ENCODE data around the gene L3MBTL4.
"Not testable (repeated sequence)": the region's sequence is repeated elsewhere in the genome, so short reads cannot be mapped to it uniquely, and the experiment has no call there.

The L3MBTL4 gene

DNA sequence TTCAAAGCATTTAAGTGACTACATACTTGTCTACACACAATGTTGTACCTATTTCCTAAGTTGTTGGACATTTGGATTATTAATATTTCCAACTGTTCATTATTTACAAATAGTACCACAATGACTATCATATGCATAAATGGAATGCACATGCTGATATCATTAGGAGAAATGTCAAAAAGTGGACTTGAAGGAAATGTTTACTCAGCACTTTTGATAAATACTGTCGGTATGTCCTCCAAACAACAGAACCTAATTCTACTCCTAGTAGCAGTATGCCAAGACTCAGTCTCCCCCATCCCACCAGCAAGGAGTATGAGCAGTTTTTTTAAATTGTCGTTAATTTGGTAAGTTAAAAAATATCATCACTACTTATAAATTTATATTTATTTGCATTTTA is 116.8 kb downstream of the L3MBTL4 start:
- no peak for DNase-seq

DNA sequence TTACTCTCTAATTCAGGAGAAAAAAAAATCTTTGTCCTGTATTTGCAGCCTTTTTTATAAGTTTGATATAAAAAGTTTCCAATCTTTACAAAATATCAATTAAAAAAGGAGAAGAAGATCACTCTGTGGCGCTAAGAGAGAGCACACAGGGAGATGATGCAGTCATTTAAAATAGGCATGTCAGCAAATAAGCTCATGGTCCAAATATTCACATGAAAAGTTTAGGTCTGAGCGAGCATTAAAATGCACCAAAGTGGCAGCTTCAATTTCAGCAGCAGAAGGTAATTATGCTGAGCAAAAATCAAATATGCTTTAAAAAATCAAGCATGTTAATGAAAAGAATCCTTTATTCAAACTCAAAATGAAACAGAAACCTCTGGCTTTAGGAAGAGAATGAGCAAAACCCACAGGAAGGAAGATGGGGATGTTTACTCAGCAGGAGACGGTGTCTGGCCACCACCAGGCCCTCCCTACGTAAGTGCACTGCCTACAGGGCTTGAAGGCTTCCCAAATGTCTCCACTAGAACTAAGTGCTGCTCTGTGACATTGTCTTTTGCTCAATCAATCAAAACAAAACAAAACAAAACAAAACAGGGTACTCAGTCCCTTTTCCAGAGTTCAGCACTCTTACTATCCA is 120.4 kb downstream of the L3MBTL4 start:
- no peak for DNase-seq

DNA sequence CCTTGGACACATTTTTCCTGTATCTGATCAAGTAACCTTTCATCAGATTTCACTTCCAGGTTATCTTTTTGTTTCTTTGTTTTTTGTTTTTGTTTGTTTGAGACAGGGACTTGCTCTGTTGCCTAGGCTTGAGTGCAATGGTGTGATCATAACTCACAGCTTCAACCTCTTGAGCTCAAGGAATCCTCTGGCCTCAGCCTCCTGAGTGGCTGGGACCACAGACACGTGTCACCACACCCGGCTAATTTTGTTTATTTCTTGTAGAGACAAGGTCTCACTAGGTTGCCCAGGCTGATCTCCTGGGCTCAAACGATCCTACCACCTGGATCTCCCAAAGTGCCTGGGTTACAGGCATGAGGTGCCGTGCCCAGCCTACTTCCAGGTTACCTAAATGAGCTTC is 124.9 kb downstream of the L3MBTL4 start:
- no peak for DNase-seq

DNA sequence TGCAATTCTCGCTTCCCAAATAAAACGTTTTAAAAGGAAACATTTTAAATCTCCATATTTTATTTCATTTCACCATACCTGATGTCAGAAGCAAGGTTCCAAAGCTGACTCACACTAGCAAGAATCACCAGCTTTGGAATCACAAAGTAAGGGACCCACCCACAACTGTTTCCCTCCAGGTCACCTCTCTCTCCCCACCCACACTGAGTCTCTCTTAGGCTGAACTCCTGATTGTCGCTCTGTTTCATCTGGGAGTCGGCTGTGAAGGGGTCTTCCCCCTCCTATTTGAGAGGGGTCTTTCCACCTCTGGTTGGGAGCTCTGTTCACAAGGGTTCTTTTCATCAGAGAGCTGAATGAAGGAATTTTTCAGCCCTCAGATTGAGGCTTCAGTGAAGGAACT is 128.1 kb downstream of the L3MBTL4 start:
- DNase-seq = no peak

DNA sequence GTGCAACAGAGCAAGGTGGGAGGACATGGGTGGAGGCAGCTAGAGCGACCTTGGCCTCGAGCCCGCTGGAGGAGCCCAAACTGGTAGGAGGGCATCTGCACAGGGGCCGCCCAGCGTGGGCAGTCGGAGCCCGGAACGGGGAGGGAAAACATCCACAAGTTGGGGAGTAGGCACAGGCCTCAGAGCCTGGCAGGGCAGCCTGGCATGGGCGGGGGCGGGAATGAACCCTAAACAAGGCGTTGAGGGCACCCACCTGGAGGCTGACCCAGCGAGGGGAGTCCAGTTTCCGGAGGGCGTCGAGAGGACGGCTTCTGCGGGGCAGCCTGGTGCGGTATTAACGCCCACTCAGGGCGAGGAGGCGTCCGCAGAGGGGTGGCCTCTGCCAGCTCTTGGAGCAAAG is 129.9 kb downstream of the L3MBTL4 start:
- DNase-seq = no peak

DNA sequence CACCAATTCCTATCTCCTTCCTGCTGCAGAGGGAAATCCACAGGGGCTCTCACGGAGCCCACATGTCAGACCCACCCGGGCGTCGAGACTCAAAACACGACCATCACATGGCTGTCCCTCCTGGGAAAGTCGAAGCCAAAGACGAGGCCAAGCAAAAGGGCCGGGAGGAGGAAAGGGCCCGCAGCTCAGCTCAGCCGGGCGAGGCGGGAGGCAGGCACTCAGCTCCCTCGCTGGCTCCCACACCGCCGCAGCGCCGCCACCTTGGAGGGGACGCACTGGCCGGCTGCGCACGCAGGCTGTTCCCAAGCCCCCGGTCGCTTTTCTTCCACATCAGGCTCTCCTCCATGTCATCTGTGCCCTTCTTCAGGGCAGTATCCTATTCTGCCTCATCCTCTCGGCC is 130.4 kb downstream of the L3MBTL4 start:
- no peak for DNase-seq

DNA sequence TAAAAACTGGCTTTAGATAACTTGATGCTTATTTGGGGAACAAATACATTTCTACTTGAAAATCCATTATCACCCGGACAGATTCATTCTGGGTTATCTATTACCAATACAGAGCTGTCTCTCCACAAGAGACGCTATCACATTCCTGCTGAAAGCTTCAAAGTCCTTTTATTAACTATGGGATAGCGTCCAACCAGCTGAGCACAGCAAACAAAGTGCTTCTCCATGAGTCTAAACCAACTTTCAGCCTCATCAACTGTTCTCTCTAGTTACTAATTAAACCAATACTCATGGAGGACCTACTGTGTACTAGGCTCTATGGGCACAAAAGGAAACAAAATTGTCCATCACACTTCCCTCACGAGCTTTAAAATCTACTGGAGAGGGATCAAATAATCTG is 132.8 kb downstream of the L3MBTL4 start:
- no peak for DNase-seq

DNA sequence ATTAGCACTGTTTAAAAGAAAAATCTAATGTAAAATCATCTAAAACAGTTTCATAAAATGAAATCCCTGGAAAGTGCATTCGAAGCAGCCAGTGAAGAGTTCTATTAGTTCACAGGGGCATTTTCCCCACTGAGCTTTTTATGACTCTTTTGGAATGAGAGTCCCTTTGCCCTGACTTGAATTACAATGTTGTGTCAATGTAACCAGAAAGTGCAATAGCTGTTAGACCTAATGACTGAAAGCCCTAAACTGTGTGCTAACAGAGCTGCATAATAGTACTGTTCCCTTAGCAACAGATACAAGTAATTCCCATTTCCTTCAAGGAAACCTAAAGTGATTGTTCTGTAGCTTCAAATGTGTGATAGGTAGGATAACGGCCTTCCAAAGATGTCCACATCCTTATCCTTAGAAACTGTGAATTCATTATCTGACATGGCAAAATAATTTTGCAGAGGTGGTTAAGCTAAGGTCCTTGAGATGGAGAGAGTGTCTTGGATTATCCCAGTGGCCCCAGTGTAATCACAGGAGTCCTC is 134.4 kb downstream of the L3MBTL4 start:
- no peak for DNase-seq

DNA sequence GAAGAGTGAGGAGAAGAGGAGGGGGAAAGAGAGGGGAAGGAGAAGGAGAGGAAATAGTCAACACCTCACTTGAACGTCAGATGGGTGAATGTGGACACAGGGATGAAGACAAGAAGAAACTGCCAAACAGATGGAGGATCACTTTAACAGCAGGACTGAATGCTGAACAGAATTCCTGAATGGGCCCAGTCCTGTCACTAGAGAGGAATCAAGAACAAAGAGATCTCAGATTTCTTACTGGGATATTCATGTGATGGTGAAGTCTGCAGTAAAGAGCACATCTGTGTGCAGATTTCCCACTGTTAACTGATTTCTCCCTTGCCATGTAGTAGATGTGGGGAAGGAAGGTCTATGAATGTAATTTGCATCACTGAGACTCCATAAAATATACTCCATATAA is 135.4 kb downstream of the L3MBTL4 start:
- DNase-seq = no peak

DNA sequence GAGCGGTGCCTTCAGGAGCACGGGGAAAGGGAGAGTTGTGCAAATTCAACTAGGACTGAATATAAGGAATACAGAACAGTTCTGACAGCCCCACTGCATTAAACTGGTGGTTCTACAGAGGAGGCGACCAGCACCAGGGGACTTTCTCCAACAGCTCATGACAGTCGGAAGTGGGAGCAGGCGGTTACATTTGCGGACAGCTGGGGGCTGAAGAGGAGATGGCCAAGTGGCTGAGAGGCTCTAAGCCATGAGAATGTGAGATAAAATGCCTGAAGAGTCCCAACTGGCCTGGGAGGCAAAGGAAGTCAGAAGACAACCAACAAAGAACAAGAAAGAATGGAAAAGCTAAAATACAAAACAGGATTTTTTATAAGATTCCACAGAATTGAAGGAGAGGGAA is 141.3 kb downstream of the L3MBTL4 start:
- no peak for DNase-seq

DNA sequence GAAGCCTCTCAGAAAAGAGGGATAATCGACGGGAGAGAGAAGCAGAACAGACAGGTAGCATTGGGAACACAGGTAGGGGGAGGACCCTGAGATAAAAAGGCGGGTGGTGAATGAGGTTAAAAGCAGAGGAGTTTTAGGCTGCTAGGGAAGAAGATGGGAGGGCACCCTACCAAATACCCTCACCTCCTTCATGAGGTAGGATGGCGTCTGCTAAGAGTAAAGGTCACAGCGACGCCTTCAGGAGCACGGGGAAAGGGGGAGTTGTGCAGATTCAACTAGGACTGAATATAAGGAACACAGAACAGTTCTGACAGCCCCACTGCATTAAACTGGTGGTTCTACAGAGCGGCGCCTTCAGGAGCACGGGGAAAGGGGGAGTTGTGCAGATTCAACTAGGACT is 142.6 kb downstream of the L3MBTL4 start:
- DNase-seq = not testable (repeated sequence)

DNA sequence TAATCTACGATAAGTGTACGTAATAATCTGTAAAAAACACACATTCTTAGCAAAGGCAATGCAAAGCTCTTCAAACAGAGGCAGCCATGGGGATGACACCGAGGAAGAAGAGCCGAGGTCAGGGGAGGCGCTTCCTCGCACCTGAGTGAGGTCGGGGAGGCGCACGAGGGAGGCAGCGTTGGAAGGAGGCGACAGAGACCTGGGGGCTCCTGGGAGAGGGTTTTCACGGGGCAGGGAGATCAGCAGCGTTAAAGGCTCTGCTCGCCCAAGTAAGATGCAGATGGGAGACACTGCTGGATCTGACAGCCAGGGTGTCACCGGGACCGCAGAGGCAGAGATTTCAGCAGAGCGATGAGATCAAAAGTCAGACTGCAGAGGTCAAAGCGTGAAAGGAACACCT is 143.1 kb downstream of the L3MBTL4 start:
- DNase-seq = no peak

DNA sequence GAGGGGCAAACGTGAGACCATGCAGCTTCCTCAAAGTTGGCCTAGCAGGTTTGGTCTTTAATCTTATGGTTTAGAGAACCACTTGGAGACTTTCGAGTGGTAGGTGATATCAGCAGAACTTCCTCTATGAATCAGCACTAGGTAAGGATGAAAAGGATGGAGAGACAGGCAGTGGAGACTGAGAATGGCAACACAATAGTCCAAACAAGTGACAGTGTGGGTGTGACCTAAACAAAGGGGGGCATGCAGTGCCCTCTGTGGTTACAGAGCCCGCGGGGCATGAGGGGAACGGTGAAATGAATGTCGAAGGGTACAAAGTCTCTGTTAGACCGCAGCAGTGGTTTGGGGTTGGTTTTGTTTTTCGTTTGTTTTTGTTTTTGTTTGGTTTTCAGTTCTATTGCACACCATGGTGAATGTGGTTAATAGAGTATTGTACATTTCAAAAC is 143.9 kb downstream of the L3MBTL4 start:
- no peak for DNase-seq

DNA sequence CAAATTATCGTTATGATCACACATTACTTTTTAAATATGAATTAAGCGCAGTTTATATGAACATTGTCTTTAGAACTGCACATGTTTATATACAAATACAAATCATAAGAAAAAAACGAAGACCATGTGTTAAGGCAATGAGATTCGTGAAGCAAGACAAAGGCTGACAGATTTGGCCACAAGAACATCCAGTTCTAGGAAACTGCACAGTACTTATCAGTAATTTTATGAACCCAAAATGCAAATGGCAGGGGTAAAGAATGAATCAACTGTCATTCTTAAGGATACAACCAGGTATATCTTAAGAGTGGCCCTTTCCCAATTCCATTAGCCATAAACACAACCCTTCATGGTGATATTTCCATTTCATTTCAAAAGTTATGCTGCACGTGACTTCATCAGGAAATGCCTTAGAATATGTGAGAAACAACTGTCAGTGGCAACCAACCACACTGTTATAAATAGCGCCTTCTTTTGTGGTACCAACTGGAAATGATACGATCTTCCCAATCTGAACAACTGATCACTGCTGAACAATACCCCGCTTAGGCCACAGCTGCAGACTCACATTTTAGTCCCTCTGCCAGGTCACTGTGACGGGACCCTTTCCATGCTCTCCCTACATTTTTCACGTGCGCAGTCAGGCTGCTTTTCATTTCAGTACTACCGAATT is 144.9 kb downstream of the L3MBTL4 start:
- DNase-seq = no peak

DNA sequence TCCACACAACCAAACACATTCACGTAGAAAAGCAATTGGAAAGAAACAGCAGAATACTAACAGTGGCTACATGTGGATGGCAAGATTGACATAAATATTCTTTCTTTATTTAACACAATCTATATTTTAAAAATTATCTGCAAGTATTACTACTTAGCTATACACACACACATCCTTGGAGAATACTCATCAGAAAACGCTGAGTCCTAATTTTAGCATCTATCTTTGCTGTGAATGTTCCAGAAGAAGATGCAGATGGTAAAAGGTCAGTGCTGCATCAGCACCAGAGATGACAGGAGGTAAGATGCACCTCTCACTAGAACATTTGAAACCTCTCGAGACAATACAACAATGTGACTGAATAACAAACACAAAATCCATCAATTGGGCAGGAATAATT is 148.5 kb downstream of the L3MBTL4 start:
- DNase-seq = no peak

DNA sequence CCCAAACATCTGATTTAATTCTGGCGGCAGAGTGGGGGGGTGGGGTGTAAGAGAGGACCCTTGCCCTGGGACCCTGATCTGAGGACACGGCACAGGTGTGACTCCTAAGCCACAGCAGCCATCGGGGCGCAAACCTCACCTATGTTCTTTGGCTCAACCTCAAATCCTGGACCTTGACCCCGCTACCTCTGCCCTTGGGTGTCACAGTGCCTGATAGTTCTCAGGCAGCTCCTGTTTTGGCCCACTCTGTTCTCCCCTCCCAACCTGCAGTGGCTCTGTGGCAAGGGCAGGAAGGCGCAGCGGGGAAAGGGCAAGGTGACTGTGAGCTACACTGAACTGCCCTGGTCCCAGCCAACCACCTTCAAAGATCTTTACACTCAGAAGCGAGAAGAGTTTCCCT is 152.8 kb downstream of the L3MBTL4 start:
- no peak for DNase-seq

DNA sequence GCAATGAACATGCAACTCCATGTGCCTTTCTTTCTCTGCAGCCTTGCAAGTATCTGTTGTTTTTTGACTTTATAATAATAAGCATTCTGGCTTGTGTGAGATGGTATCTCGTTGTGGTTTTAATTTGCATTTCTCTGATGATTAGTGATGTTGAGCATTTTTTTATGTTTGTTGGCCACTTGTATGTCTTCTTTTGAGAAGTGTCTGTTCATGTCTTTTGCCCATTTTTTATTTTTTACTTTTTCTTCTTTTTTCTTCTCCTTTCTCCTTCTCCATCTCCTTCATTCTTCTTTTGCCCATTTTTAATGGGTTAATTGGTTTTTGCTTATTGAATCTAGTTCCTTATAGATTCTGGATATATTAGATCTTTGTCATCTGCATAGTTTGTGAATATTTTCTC is 155.4 kb downstream of the L3MBTL4 start:
- not testable (repeated sequence) for DNase-seq

DNA sequence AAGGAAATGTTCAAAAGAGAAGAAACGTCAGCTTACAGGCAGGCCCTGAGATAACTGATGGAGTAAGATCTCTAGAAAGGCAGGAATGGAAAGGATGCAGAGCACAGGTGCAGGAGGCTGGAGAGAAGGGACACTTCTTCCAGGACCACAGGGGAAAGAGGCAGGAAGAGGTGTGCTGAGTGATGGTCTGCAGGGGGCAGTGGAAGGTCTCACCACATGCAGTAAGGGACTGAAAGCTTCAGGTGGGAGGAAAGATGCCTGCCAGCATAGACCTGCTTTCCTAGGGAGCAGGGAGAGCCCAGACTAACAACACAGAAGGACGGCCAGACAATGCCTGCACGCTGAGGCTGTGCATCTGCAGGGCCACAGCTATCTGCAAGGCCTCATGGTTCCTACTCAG is 156.8 kb downstream of the L3MBTL4 start:
- DNase-seq = no peak

DNA sequence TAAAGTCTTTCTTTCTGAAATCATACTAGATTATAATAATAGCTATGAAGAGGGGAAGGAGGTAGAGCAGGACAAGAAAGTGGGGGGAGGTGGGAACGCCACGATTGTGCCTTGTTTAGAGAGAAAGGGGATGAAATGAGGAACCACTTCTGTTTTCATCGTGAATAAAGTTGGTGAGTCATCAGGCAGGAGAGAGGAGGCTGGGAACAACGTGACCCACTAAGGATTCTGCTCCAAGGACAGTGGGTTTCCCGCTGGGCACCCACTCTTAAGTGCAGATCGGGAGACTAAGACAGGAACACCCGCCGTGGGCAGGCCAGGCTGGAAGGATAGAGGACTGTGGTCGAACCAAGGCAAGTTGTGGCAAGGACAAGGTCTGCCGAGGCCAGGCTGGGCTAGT is 158.2 kb downstream of the L3MBTL4 start:
- no peak for DNase-seq

DNA sequence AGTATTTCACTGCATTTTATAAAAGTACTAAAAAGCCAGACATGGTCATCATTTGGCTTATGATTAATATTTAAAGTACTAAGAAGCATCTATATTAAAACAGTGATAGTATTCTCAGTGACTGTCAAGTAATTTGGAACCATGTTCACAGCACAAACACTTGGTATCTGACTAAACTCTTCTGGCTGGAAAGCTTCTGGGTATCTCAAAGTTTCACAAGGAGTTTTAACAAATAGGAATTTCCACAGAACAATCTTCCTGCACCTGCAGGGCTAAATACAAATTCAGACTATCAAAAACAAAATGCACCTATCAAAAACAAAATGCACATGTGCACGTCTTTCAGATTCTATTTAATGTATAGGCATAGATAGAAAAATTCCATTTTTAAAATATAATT is 158.8 kb downstream of the L3MBTL4 start:
- DNase-seq = no peak

DNA sequence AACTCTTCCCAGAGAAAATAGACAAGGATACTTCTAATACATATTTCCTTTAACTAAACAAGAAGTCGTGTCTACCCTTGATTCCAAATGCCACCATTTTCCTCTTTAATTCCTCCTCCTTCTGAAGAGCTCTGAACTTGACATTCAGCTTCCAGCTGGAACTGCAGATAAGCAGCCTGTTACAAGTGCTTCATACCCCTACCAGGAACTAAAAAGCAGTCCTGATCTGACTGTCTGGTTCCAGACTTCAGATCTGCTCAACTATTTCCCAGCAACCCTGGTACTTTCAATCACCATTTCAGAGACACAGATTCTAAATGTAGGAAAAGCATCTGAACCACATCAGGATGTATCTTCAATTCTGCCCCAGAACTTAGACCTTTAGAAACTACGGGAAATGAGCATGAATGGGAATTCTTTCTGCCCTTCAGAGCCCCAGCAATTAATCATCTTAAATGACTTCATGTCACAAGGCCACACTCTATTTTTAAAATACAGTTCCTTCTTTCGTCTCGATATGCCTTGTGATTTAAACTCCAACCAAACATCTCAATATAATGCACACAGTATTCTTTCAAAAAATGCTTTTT is 159.5 kb downstream of the L3MBTL4 start:
- DNase-seq = no peak

DNA sequence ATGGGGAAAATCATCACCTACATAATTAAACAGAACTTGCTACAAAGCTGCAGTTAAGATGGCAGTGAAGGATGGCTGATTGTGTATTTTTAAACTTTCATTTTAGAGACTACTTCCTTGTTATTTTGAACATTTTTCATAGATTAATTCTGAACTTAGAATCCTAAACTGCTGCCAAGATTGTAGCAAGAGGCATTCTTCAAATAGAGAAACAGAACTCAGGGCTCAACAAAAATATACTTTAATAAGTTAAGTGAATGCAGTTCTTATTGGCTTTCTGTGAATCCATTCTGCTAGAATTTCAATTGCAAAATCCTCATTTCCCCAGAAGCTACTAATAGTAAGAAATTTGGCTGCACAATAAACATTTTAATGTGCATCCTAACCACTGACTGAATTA is 160.3 kb downstream of the L3MBTL4 start:
- no peak for DNase-seq

DNA sequence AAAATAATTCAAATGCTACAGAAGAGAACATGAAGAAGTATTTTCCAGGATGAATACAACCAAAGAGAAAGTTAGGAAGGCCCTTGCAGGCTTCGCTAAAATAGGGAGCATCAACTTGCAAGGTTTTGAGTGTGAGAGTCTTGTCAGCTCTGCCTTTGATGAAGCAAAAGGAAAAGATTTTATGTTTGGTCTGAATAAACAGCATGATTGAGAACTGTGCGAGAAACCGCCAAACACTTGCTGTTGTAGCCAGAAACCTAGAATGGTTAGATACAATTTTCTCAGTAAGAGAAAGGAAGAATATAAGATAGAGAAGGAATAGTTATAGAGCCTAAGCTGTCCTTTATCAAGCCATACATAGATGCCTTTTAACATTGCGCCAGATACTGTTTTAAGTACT is 163.6 kb downstream of the L3MBTL4 start:
- DNase-seq = no peak

DNA sequence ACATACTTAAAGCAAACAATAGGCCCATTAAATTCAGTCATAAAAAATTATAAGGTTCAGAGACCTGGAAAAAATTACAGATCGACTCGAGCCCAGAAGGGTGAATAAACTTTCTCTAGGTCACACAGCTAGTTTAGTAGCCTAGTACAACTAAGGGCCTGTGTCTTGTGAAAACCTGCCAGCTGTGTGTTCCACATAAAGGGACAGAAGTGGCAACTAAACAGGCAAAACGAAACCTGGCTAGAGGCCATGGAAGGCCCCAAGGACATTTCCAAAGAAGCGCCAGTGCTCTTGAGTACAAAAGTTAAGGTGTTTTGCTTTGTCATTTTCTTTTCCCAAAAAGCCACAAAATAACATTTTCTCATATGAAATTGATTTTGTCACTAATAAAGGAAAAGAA is 164.9 kb downstream of the L3MBTL4 start:
- DNase-seq = no peak
